HFFc6 (cell line): Measurements from ENCODE around the gene EXOC4. TPM values are rescaled to one million over a fixed set of nuclear protein-coding genes. Genes with fewer than 3 reads are reported as not detected.

Experiments
- DNase-seq: peaks from one replicate; pipeline ENCODE4 v3.0.0-alpha.2; 2018
- H3K27ac Mint-ChIP-seq: 2 replicates; pipeline ENCODE4 v1.8.0; 2020; ENCODE audit warnings: mild to moderate bottlenecking, mixed read lengths
- H3K27me3 Mint-ChIP-seq: 2 replicates; pipeline ENCODE4 v1.8.0; 2021; ENCODE audit warnings: mild to moderate bottlenecking, moderate library complexity, mixed read lengths; ENCODE audit not compliant: insufficient read depth
- H3K36me3 Mint-ChIP-seq: 2 replicates; pipeline ENCODE4 v1.8.0; 2021; ENCODE audit warnings: low read depth, mixed read lengths
- H3K4me1 Mint-ChIP-seq: 2 replicates; pipeline ENCODE4 v1.8.0; 2020; ENCODE audit warnings: low read depth, mixed read lengths
- H3K4me3 Mint-ChIP-seq: 2 replicates; pipeline ENCODE4 v1.8.0; 2020; ENCODE audit warnings: mild to moderate bottlenecking, moderate library complexity, mixed read lengths
- H3K9me3 Mint-ChIP-seq: 2 replicates; pipeline ENCODE4 v1.8.0; 2020; ENCODE audit warnings: mild to moderate bottlenecking, mixed read lengths
- CTCF ChIP-seq: fragments of 200-600 bp; sonication (generic); IDR thresholded peaks from 2 replicates; pipeline ENCODE4 v1.5.0; 2021; ENCODE audit warnings: antibody characterized with exemption, mild to moderate bottlenecking
- total RNA-seq, 6 experiments: library from RNA; stranded (reverse); fragmentation: NEBNext Ultra II Directional; extraction: Animal tissue kit (Norgen Biotek cat#: 25700); gene quantifications; 2 replicates in 1 of 6; 3 replicates in 5 of 6; pipeline ENCODE4 v1.2.3, GENCODE V29; 2021

Gene EXOC4
- total RNA-seq, 6 experiments from 2014 or later: 57.6 to 67.6 (median 61.4) TPM

GRCh38 chr7:134037991-134038390 lies 785.1 kb downstream of the EXOC4 start:
- H3K27ac Mint-ChIP-seq: no peak overlapping the region
- no peaks in the 10 kb centered on the region; the same call in 1 of the 2 replicates for H3K27me3 Mint-ChIP-seq
- H3K4me3 Mint-ChIP-seq: no peak overlapping the region
- H3K4me1 Mint-ChIP-seq: no peaks in the 10 kb centered on the region
- no peak for TF ChIP-seq CTCF
- no peaks in the 10 kb centered on the region for H3K36me3 Mint-ChIP-seq
- no peaks in the 10 kb centered on the region for H3K9me3 Mint-ChIP-seq
- DNase-seq: no peak

GRCh38 chr7:134040988-134041387 lies 788.1 kb downstream of the EXOC4 start:
- H3K9me3 Mint-ChIP-seq: no peaks in the 10 kb centered on the region
- no peak for TF ChIP-seq CTCF
- H3K4me3 Mint-ChIP-seq: no peak overlapping the region
- no peaks in the 10 kb centered on the region; the same call in none of the 2 replicates for H3K27me3 Mint-ChIP-seq
- H3K36me3 Mint-ChIP-seq: no peaks in the 10 kb centered on the region
- H3K4me1 Mint-ChIP-seq: peaks cover 6% of the 10 kb centered on the region; the same call in 1 of the 2 replicates
- no peak for DNase-seq
- no peak overlapping the region for H3K27ac Mint-ChIP-seq

GRCh38 chr7:134041477-134041876 lies 788.6 kb downstream of the EXOC4 start:
- DNase-seq: no peak
- no peak overlapping the region for H3K4me3 Mint-ChIP-seq
- no peaks in the 10 kb centered on the region for H3K36me3 Mint-ChIP-seq
- no peak for TF ChIP-seq CTCF
- peaks cover 6% of the 10 kb centered on the region; the same call in 1 of the 2 replicates for H3K4me1 Mint-ChIP-seq
- no peaks in the 10 kb centered on the region for H3K9me3 Mint-ChIP-seq
- H3K27me3 Mint-ChIP-seq: no peaks in the 10 kb centered on the region; the same call in none of the 2 replicates
- H3K27ac Mint-ChIP-seq: no peak overlapping the region

- Mint-ChIP-seq H3K27ac (no peak overlapping the region), H3K9me3 (no peaks in the 10 kb centered on the region), H3K4me1 (peaks cover 6% of the 10 kb centered on the region; the same call in 1 of the 2 replicates), H3K36me3 (no peaks in the 10 kb centered on the region), H3K27me3 (no peaks in the 10 kb centered on the region; the same call in none of the 2 replicates), H3K4me3 (no peak overlapping the region)
- no peak for TF ChIP-seq CTCF
- DNase-seq: no peak
These were observed 789.4 kb downstream of the EXOC4 start for GRCh38 chr7:134042307-134042706.

- no peaks in the 10 kb centered on the region; the same call in 1 of the 2 replicates for H3K27me3 Mint-ChIP-seq
- DNase-seq: no peak
- H3K27ac Mint-ChIP-seq: no peak overlapping the region
- no peaks in the 10 kb centered on the region for H3K36me3 Mint-ChIP-seq
- no peak for TF ChIP-seq CTCF
- no peak overlapping the region for H3K4me3 Mint-ChIP-seq
- no peaks in the 10 kb centered on the region for H3K9me3 Mint-ChIP-seq
- peaks cover 6% of the 10 kb centered on the region; the same call in 1 of the 2 replicates for H3K4me1 Mint-ChIP-seq
These were observed 791.8 kb downstream of the EXOC4 start for GRCh38 chr7:134044682-134045081.

- Mint-ChIP-seq H3K4me3 (no peak overlapping the region), H3K27me3 (no peaks in the 10 kb centered on the region; the same call in 1 of the 2 replicates), H3K36me3 (no peaks in the 10 kb centered on the region), H3K4me1 (peaks cover 6% of the 10 kb centered on the region; the same call in 1 of the 2 replicates), H3K9me3 (no peaks in the 10 kb centered on the region), H3K27ac (no peak overlapping the region)
- no peak for TF ChIP-seq CTCF
- no peak for DNase-seq
These were observed 792.8 kb downstream of the EXOC4 start for GRCh38 chr7:134045716-134046115.
